ENCODE measurements around the gene ATF4.
A peak's percentile ranks its signal among the peaks of the same experiment; 100 is the strongest.

ATF4 gene

DNA sequence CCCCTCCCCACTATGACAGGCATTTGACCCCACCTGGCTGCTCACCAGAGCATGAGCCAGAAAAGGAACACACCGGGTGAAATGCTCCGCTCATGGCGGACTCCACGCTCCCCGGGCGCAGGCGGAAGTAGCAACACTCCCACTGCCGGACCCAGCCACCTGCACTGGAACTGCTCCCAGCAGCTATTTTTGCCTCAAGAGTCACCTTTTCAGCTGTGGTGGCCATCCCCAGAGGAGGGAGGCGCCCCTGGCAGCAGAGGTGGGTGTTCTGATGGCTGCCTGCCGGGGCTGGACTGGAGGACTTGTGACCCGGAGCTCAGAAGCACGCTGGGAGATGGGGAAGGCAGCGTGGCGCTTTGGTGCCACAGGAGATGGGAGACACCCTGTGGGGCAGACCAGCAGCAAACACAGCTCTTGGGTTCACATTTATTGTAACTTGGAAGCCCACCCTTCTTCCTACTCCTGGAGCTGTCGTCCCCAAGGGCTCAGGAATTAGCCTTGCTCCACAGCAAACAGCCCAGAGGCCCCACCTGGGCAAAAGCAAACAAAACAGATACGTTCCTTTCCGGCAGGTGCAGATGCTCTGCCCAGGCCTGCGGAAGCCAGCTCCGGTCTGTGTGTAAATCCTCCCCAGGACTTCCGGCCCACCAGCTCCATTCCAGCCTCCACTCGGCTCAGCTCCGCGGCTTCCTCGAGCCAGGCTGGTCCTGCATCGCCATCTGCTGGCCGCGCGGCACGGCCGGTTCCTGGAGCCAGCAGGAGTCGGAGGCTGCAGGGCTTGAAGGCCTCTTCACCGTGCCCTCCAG is 8.5 kb downstream of the ATF4 start:
- peak; percentile 82 to 85 for DNase-seq (ENCODE audit: low read depth in 2 of 2)

DNA sequence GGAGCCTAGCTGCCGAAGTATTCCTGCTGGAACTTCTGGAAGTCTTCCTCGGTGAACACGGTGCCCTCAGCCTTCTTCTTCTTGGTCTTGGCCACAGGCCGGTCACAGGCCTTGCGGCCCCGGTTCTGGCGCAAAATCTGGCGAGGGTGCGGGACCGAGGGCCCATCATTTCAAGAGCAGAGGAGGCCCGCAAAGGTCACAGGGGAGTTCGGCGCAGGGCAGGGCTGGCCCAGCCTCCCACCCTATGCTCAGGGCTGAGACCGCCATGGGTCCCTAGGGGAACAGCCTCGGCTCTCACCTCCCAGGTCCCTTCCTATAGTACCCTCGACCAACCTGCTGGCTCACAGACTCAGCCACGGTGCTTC is 9.1 kb downstream of the ATF4 start:
- DNase-seq (ENCODE audit: low read depth in 2 of 2) = no peak

DNA sequence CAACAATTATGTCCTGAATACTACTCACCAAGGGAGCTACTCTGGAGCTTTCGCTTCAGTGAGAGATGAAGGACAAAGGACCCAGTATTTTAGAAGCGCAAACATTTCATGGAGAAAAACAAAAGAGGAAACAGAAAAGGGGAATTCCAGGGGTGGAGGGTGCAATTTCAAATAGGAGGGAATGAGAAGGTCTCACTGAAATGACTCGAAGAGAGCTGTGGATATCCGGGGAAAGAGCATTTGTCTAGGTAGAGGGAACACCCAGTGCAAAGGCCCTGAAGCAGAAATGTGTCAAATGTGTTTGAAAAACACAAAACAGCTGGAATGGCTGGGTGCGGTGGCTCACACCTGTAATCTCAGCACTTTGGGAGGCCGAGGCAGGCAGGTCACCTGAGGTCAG is 9.8 kb downstream of the ATF4 start:
- DNase-seq (ENCODE audit: low read depth in 2 of 2) = no peak

DNA sequence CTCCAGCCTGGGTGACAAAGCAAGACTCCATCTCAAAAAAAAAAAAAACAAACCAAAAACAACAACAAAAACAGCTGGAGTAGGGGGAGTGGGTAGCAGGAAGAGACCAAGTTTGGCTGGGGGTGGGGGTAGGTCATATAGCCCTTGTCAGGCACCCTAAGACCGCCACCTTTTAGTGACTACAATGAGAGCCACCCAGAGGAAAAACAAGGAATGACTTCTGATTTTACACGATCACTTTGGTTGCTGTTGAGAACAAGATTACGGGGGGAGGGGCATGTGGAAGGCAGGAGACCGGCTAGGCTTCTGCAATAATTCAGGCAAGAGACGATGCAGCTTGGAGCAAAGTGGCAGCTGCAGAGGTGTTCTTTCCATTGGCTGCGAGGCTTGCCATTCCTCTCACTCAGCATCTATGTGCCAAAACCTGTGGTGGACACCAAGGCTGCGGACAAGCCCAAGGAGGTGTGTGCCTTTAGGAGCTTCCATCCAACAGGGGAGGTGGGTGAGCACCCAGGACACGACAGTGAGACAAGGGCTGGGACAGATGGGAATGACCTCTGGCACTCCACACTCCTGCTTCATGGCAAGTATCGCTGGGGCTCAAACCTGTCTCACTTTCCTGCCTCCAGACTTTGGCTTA is 10.4 kb downstream of the ATF4 start:
- DNase-seq (ENCODE audit: low read depth in 2 of 2) = no peak

DNA sequence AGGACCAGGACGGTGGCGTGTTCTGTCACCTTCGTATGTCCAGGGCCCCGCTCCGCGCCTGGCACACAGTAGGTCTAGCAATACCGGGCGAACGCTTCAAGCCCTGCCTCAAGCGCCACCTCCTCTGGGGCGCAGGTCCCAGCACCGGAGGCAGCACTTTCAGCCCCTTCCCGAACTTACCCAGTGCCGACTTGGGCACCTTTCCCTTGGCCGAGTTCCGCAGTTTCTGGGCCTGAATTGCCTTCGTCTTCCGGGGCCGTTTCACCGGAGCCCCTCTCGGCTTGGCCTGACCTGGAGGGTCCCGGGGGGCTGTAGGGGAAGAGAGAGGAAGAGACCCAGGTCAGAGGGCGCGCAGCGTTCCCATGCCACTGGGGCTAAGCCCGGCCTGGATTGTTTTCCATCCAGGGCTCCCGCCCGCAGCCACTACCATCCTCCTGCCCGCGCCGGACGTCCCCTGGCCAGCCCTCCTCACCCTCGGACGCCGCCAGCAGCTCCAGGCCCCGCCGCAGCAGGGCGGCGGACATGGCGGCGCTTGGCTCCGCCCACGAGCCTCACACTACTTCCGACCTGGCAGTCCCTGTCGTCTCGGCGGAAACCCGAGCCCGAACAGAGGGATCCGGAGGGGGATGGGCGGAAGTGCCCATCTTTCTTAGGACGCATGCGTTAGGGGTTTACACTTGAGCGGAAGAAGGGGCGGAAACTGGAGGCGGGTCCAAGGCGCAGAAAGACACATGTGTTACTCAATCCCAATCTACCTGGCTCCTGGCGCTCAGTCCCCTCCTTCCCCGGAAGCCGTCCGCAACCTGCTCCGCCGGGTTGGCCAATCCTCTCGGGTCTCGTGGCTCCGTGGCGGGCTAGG is 12.1 kb downstream of the ATF4 start, which contains the start of gene RPS19BP1:
RPS19BP1 (minus strand) TSS at position 534 of the 859 bp plus-strand sequence; CDS start at position 524, 10 bp downstream.
- peak; percentile 98 to 99 for DNase-seq (ENCODE audit: low read depth in 2 of 2)

DNA sequence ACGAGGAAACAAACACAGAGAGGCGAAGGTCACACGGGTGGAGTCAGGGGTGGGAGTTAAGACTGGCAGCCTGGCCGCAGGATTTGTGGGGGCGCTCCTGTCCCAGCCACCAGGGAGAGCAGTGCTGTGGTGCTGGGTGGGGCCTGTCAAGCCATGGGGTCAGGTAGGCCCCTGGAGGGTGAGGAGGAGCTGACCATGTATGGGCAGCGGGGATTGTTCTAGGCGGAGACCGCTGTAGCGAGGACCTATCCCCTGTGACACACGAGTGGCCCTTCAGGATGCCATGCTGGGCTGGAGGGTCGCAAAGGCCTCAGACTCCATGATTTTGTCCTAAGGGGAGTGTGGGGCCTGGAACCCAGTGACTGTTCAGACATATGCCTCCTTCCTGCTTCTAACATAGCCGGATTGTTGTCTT is 13.7 kb downstream of the ATF4 start:
- no peak for DNase-seq (ENCODE audit: low read depth in 2 of 2)

DNA sequence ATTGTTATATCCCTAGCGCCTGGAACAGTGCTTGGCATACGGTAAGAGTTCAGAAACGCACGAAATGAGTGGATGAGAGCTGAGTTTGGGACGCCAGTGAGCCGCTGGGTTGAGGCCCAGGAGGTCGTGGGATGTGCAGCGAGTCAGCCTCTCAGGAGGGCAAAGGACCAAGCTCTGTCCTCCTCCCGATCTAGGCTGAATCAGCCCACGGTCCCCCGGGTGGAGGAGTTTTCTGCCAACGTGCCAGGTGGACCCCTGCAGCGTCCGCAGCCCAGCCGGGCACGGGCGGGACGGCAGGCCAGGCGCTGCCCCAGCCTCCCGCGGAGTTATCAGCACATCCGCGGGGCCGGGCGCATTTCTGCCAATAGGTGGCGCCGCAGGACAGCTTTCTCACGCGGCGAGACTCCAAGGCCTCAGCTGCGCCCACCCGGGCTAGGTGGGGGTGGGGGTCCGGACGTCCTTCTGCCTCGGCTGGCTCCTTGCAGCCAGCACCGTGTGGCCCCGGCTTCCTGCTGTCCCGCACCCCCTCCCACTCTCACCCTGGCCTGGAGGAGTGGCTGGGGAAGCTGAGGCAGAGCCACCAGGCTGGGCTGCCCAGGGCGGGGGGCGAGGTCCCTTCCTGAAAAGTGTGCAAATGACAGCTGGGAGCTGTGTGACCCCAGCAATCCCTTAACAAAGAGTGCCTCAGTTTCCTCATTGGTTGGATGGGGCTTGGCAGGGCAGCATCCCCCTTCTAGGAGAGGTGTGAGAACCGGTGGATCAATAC is 14.4 kb downstream of the ATF4 start:
- DNase-seq (ENCODE audit: low read depth in 2 of 2) = peak; percentile 62 to 65

DNA sequence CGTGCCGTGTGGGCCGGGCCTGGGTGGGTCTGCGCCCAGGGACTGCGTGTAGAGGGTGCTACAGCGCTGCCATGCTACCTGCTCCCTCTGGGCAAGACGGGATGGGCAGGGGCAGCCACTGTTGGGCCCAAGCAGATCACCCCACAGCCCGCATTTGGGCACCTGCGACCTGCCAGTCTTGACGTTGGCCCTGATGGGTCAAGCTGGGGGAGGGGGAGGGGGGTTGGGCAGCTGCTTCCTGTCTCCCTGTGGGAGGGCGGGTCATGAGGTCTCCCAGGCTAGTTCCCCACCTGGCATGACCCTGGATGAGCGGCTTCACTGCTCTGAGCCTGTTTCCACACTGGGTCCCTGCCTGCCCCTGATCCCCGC is 15.0 kb downstream of the ATF4 start:
- no peak for DNase-seq (ENCODE audit: low read depth in 2 of 2)

DNA sequence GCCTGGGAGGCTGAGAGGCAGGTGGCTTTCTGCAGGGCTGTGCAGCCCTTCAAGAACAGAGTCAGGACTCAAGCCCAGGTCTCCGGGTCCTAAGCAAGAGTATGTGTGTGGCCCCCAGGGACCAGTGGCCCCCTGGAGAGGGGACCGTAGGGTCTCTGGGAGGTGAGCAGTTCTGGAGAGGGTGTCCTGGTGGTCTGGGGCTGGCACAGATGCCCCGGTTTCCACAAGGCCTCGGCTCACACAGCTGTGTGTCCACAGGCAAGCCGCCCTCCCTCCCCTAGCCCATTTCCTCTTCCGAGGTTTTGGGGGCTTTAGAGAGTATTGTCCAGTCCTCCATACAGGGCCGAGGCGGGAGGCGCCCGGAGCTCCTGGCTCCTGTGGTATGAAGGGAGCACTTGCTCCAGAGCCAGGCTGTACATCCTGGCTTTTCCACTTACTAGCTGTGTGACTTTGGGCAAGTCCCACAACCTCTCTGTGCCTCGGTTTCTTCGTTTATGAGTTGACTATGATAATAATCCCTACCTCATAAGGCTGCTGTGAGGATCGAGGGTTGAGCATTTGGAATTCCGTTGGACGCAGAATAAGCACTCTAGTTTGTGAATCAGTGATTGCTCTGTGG is 15.6 kb downstream of the ATF4 start:
- no peak for DNase-seq (ENCODE audit: low read depth in 2 of 2)

DNA sequence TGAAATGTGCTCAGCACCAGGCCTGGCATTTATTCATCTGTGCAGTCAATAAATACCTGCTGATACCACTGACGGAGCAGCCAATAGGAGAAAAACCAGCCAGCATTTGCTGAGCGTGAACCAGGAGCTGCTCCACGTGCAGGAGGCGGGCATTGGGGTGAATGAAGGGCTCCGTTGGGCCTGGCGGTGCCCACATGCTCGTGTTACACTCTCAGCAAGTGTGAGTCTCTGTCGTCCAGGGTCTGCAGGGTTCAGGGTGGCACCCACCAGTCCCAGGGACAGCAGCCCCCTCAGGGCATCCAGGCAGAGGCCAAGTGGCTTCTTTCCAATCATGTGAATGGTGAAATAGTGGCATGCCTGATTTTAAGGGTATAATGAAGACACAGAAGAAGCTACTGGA is 16.3 kb downstream of the ATF4 start:
- DNase-seq (ENCODE audit: low read depth in 2 of 2) = no peak

DNA sequence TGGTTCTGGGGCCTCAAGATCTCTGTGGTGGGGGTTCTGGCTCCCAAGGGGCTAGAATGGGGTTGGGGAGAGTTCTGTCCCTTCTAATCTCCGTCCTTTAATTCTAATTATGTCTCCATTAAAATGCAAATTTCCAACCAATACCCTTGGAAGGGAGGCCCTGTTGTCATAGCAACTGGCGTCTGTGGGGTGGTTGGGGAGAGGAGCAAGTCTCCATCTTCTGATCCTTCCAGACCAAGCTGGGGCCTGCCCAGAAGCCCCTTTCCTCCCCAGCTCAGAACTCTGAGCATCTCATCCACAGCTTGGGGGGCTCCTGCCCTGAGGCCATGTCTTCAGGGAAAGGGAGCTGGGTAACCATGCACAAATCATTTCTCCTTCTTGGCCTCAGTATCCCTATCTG is 17.6 kb downstream of the ATF4 start:
- DNase-seq (ENCODE audit: low read depth in 2 of 2) = no peak

DNA sequence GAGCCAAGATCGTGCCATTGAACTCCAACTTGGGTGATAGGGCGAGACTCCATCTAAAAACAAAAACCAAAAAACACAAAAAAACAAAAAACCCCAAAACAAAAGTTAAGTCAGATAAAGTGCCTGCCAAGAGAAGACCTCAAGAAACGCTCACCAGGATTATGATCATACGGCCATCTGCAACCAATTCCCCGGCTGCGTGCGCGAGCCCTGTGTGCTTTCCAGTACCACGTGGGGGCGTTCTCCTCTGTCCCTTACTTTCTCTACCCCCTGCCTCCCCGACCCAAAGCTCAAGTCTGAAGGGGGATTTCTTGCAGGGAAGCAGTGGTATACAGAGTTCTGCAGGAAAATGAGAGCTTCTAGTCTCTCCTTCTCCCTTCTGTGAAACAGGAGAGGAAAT is 22.7 kb downstream of the ATF4 start:
- no peak for DNase-seq (ENCODE audit: low read depth in 2 of 2)

DNA sequence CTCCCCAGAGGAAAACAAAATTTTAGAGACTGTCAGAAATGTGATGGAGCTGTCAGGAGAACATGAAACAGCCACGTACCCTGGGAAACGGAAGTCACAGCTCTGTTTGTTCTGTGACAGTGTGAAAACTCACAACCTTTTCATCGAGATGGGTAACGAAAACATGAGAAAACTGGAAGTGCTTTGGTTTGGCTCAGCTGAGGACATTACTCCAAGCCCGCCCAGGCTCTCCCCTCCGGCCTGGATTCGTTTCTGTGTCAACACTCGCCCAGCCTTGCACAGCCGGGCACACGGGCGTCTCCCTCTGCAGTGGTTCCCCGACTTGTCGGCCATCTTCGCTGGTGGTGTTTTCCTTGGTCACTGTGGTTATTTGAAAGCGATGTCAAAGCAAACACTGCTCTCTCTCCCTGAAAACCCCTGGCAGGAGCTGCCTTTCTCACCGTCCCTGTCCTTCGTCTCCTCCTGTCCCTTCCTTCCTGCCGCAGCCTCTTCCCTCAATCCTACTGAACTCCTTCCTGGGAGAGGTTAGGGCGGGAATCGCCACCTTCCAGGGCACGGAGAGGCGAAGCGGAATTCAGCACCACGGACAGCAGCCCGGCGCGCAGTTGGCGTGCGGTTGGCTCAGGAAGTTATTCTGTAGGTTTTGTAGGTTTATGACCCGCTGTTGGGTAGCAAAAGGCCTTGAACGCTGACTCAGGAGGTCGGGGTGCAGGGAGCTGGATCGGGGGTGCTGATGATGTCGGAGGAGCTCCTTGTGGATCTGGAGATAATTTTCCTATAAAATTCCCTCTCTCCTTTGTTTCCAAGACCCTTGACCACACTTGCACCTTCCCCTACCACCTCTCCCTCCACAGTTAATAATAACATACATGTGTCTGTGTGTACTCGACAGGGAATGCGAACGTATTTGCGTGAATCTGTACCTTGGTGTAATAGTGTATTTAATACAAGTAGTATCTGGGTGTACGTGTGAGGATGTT is 25.3 kb downstream of the ATF4 start:
- DNase-seq (ENCODE audit: low read depth in 2 of 2) = peak; percentile 45 to 56

DNA sequence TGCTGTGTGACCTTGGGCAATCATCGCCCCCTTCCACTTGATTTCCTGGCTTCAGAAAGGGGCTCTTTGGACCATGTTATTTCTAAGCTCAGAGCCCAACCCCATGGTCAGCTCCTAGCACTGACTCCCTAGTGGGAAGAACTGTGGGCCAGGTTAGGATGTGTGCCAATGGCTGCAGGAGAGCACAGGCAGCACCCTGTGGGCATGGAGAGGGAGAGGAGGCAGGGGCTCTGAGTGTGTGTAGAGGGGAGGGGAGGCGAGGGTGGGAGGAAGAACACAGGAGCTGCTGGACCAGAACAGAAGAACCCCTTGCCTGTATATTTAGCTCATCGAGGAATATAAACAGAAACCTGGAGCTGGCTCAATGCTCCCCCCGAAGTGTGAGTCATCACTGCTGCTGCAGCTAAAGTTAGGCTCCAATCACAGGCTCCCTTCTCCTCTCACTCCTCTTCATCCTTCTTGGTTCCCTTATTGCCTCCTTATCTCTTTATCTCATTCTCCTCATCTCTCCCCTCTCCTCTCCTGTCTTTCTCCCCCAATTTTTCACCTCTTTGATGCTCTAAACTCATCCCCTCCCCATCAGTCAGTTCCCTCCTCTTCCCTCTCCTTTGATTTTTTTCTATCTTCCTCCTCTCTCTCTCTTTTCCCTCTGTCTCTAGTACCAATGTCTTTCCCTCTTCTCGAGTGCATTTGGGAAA is 26.7 kb downstream of the ATF4 start:
- no peak for DNase-seq (ENCODE audit: low read depth in 2 of 2)

DNA sequence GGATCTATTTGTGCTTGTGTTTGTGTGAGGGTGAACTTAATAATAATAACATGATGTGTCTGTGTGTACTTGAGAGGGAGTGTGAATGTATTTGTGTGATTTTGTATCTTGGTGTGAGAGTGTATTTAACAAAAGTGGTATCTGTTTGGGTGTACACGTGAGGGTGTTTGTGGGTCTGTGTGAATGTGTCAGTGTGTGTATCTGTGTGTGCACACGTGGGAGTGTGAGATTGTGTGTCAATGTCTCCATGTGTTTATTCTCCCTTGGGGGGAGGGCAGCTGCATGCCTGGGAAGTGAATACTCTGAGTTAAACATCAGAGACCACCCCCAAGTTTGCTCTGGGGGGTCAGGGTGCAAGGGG is 27.2 kb downstream of the ATF4 start:
- DNase-seq (ENCODE audit: low read depth in 2 of 2) = no peak

DNA sequence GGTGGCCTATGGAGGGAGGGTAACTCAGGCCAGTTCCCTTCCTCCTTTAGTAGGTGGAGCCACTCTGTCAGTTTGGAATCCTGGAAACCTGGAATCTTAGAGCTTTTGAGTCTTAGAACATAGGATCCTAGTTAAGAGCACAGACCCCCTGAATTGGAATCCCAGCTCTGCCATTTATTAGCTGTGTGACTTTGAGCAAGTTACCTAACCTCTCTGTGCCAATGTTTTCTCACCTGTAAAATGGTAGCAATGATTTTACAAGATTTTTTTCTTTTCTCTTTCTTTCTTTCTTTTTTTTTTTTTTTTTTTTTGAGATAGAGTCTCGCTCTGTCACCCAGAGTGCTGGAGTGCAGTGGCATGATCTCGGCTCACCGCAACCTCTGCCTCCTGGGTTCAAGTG is 33.1 kb downstream of the ATF4 start:
- DNase-seq (ENCODE audit: low read depth in 2 of 2) = no peak

DNA sequence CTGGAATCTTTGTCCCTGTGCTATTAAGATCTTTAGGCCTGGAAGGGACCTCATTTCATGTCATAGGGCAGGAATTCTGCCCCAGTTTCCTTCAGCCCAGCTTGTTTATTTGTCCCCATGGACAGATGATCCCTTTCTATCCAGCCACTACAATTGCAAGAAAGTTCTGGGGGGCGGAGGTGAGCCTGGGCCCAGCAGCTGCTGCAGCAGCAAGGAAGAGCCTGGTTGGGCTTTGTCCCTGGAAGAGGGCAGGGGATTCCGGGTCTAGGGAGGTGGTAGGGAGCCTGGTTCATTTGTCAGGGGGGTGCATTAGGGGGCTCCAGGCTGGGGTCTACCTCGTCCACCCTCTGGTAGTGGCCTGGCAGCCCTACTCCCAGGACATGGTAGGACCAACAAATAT is 33.8 kb downstream of the ATF4 start:
- no peak for DNase-seq (ENCODE audit: low read depth in 2 of 2)

DNA sequence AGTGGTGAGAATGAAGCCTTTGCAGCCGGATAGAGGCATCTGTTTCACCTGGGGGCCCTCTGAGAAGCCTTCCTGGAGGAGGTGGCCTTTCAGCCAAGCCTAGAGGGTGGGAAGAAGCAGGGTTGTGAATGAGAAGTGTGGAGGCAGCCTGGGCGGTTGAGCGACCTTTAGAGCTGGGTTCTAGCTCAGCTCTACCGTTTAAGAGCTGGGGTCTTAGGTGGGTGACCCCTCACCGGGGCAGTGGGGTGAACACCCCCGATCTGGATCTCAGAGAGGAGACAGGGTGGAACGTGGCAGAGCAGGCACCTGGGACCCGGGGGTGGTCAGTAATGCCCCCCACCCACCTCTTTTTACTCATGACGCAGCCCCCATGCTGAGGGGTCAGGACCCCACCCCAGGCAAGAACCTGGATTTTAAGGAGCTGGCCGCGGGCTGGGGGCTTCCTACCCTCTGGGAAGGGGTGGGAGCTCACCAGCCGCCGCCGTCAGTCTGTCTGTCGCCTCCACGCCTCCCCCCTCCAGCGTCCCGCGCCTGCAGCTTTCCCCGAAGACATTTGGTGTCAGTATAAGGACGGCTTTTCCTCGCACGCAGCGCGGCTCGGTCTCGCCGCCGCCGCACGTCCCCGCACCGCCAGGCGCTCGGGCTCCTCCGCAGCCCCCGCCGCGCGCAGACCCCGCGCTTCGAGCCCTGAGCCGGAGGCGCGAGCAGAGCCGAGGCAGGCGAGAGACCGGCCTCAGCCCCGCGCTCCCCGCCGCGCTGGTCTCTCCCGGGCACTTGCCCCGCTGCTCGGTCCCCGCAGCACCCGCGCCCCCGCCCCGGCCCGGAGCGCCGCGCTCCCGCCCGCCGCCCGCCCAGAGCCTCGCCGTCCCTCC is 36.8 kb downstream of the ATF4 start:
- DNase-seq (ENCODE audit: low read depth in 2 of 2) = no peak
